ENCODE measurements around the gene UFC1. TPM values are rescaled to one million over a fixed set of nuclear protein-coding genes. Genes with fewer than 3 reads are reported as not detected.
A peak's percentile ranks its signal among the peaks of the same experiment; 100 is the strongest.

UFC1 gene
- total and polyA plus RNA-seq, 2 experiments from 2014 or later = 86.2 to 89.6 TPM

GRCh38 chr1:161195171-161195570 is 41.4 kb downstream of the UFC1 start:
- H3K36me3 ChIP-seq (ENCODE audit: low read depth) = peaks cover 11% of the 10 kb centered on the region; the same call in 1 of the 2 replicates

GRCh38 chr1:161196111-161196510 is 42.3 kb downstream of the UFC1 start:
- DNase-seq = no peak
- H3K4me1 ChIP-seq (ENCODE audit: insufficient read depth) = peaks cover 37% of the 10 kb centered on the region
- in situ Hi-C loops (cut with MboI) = no loop called here
- peak overlapping the region; percentile 100 for H3K27ac ChIP-seq
- no peak overlapping the region for H2AFZ ChIP-seq
- no peaks in the 10 kb centered on the region for H4K20me1 ChIP-seq (ENCODE audit: insufficient read depth)
- TF ChIP-seq EZH2phosphoT487 (IDR thresholded peaks at IDR 0.05; ENCODE audit: insufficient read depth, low read depth) = no peak
- TF ChIP-seq EZH2 (IDR thresholded peaks at IDR 0.05; ENCODE audit: insufficient read depth, poor library complexity, severe bottlenecking) = no peak
- peaks cover 11% of the 10 kb centered on the region; the same call in 1 of the 2 replicates for H3K36me3 ChIP-seq (ENCODE audit: low read depth)
- peak overlapping the region; percentile 98 for H3K4me2 ChIP-seq (ENCODE audit: unreplicated experiment)
- no peaks in the 10 kb centered on the region for H3K9me2 ChIP-seq (ENCODE audit: insufficient read depth)
- H3K9ac ChIP-seq = peak overlapping the region; percentile 98
- no peaks in the 10 kb centered on the region for H3K9me3 ChIP-seq (ENCODE audit: low read depth)
- H3K27me3 ChIP-seq (replicated peaks; ENCODE audit: insufficient read depth) = no peaks in the 10 kb centered on the region
- peaks cover 37% of the 10 kb centered on the region for H3K79me2 ChIP-seq (ENCODE audit: insufficient read depth)
- H3K4me3 ChIP-seq = peak overlapping the region; percentile 82
- WGBS, 2 experiments (ENCODE audit: low coverage in 1 of 2, low lambda C conversion rate in 2 of 2, missing lambda C conversion rate in 2 of 2) = 94 to 98% methylated on average over 7 of the region's 7 CpGs
- H3F3A ChIP-seq (ENCODE audit: insufficient read depth) = peaks cover 33% of the 10 kb centered on the region

More at GRCh38 chr1:161195171-161195570, 41.4 kb downstream of the UFC1 start:
- no peak for DNase-seq
- in situ Hi-C loops (cut with MboI) = no loop called here
- H3K79me2 ChIP-seq (ENCODE audit: insufficient read depth) = peaks cover 37% of the 10 kb centered on the region
- no peak overlapping the region; the same call in 1 of the 2 replicates for H3K4me3 ChIP-seq
- H3K9ac ChIP-seq = peak overlapping the region; percentile 24; the same call in 1 of the 2 replicates
- H2AFZ ChIP-seq = no peak overlapping the region
- no peak for TF ChIP-seq EZH2 (IDR thresholded peaks at IDR 0.05; ENCODE audit: insufficient read depth, poor library complexity, severe bottlenecking)
- TF ChIP-seq EZH2phosphoT487 (IDR thresholded peaks at IDR 0.05; ENCODE audit: insufficient read depth, low read depth) = no peak
- H3F3A ChIP-seq (ENCODE audit: insufficient read depth) = peaks cover 33% of the 10 kb centered on the region
- H3K9me3 ChIP-seq (ENCODE audit: low read depth) = no peaks in the 10 kb centered on the region
- no peak overlapping the region for H3K27ac ChIP-seq
- H3K4me1 ChIP-seq (ENCODE audit: insufficient read depth) = peaks cover 28% of the 10 kb centered on the region
- no peak overlapping the region for H3K4me2 ChIP-seq (ENCODE audit: unreplicated experiment)
- H4K20me1 ChIP-seq (ENCODE audit: insufficient read depth) = no peaks in the 10 kb centered on the region
- H3K27me3 ChIP-seq (replicated peaks; ENCODE audit: insufficient read depth) = no peaks in the 10 kb centered on the region
- 93 to 95% methylated on average over 4 of the region's 4 CpGs for WGBS, 2 experiments (ENCODE audit: low coverage in 1 of 2, low lambda C conversion rate in 2 of 2, missing lambda C conversion rate in 2 of 2)
- no peaks in the 10 kb centered on the region for H3K9me2 ChIP-seq (ENCODE audit: insufficient read depth)

- H3K27ac ChIP-seq = peak overlapping the region; percentile 100
- DNase-seq = peak; percentile 95
- no peak for TF ChIP-seq EZH2phosphoT487 (IDR thresholded peaks at IDR 0.05; ENCODE audit: insufficient read depth, low read depth)
- no peak for TF ChIP-seq EZH2 (IDR thresholded peaks at IDR 0.05; ENCODE audit: insufficient read depth, poor library complexity, severe bottlenecking)
- H3K9me2 ChIP-seq (ENCODE audit: insufficient read depth) = no peaks in the 10 kb centered on the region
- WGBS, 2 experiments (ENCODE audit: low coverage in 1 of 2, low lambda C conversion rate in 2 of 2, missing lambda C conversion rate in 2 of 2) = 25 to 29% methylated on average over 25 to 26 of the region's 27 CpGs
- H3K4me3 ChIP-seq = peak overlapping the region; percentile 82
- H4K20me1 ChIP-seq (ENCODE audit: insufficient read depth) = no peaks in the 10 kb centered on the region
- in situ Hi-C loops (cut with MboI) = no loop called here
- H2AFZ ChIP-seq = peak overlapping the region; percentile 76
- H3K9me3 ChIP-seq (ENCODE audit: low read depth) = no peaks in the 10 kb centered on the region
- peaks cover 44% of the 10 kb centered on the region for H3K4me1 ChIP-seq (ENCODE audit: insufficient read depth)
- H3K27me3 ChIP-seq (replicated peaks; ENCODE audit: insufficient read depth) = no peaks in the 10 kb centered on the region
- H3K9ac ChIP-seq = peak overlapping the region; percentile 98
- peaks cover 37% of the 10 kb centered on the region for H3K79me2 ChIP-seq (ENCODE audit: insufficient read depth)
- H3K36me3 ChIP-seq (ENCODE audit: low read depth) = peaks cover 11% of the 10 kb centered on the region; the same call in 1 of the 2 replicates
- H3F3A ChIP-seq (ENCODE audit: insufficient read depth) = peaks cover 38% of the 10 kb centered on the region
- H3K4me2 ChIP-seq (ENCODE audit: unreplicated experiment) = peak overlapping the region; percentile 98
Measured at GRCh38 chr1:161196521-161197451, 43.0 kb downstream of the UFC1 start.

GRCh38 chr1:161197560-161198193 is 43.9 kb downstream of the UFC1 start:
- Histone ChIP-seq H3K4me3 (peak overlapping the region; percentile 82), H3K4me1 (ENCODE audit: insufficient read depth) (peaks cover 45% of the 10 kb centered on the region), H4K20me1 (ENCODE audit: insufficient read depth) (no peaks in the 10 kb centered on the region), H2AFZ (peak overlapping the region; percentile 76), H3K4me2 (ENCODE audit: unreplicated experiment) (peak overlapping the region; percentile 98), H3K9me2 (ENCODE audit: insufficient read depth) (no peaks in the 10 kb centered on the region), H3F3A (ENCODE audit: insufficient read depth) (peaks cover 33% of the 10 kb centered on the region), H3K27me3 (replicated peaks; ENCODE audit: insufficient read depth) (no peaks in the 10 kb centered on the region), H3K79me2 (ENCODE audit: insufficient read depth) (peaks cover 42% of the 10 kb centered on the region), H3K9ac (peak overlapping the region; percentile 98), H3K36me3 (ENCODE audit: low read depth) (0 out of 2 replicates have a peak, but pooled peaks cover 5% of the 10 kb centered on the region), H3K27ac (peak overlapping the region; percentile 100), H3K9me3 (ENCODE audit: low read depth) (no peaks in the 10 kb centered on the region)
- no peak for TF ChIP-seq EZH2 (IDR thresholded peaks at IDR 0.05; ENCODE audit: insufficient read depth, poor library complexity, severe bottlenecking)
- no peak for TF ChIP-seq EZH2phosphoT487 (IDR thresholded peaks at IDR 0.05; ENCODE audit: insufficient read depth, low read depth)
- in situ Hi-C loops (cut with MboI) = no loop called here
- 2 to 7% methylated on average over 9 to 11 of the region's 11 CpGs for WGBS, 2 experiments (ENCODE audit: low coverage in 1 of 2, low lambda C conversion rate in 2 of 2, missing lambda C conversion rate in 2 of 2)
- peak; percentile 46 for DNase-seq
